ENCODE measurements around the gene S100A16.
"Not testable (repeated sequence)": the region's sequence is repeated elsewhere in the genome, so short reads cannot be mapped to it uniquely, and the experiment has no call there.

S100A16 gene

GRCh38 chr1:153563483-153563901 is 49.4 kb downstream of the S100A16 start:
- no peak for DNase-seq (ENCODE audit: low read depth, low spot score)

GRCh38 chr1:153562021-153562420 is 50.9 kb downstream of the S100A16 start:
- not testable (repeated sequence) for DNase-seq (ENCODE audit: low read depth, low spot score)

- DNase-seq (ENCODE audit: low read depth, low spot score): no peak
These were observed 51.4 kb downstream of the S100A16 start for GRCh38 chr1:153561466-153561985.

DNA sequence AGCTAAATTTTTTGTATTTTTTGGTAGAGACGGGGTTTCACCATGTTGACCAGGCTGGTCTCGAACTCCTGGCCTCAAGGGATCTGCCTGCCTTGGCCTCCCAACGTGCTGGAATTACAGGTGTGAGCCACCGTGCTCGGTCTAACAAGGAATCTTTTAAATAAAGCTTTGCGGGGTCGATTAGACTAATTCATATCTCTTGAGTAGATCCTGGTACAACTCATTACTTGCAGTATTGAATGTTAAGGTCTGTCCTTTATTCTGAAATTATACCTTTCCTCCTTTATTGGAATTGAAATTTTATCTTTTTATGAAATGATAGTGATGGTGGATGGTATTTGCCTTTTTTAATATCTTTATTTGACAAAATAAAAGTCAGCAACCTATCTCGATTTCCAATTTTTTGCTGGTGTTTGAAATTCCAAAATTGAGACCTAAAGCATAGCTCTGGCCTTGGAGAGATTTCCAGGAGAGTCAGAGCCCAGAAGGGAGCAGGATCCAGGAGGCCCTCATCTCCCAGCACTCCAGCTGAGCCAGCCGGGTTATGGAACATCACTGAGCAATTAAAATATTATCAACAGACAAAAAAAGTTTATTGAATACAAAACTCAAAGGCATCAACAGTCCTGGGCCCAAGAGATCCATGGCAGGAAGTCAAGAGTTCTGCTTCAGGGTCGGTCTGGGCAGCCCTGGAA is 52.0 kb downstream of the S100A16 start:
- no peak for DNase-seq (ENCODE audit: low read depth, low spot score)

DNA sequence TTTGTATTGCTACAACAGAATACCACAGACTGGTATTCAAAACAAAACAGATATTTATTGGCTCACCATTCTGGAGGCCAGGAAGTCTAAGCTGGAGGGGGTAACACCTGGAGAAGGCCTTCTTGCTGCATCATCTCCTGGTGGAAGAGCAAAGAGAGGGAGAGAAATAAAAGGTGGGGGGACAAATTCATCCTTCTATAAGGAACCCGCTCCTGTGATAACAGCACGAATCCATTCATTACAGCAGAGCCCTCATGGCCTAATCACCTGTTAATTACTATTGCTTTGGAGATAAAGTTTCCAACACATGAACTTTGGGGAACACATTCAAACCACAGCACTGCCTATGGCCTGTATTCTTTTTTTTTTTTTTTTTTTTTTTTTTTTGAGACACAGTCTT is 52.7 kb downstream of the S100A16 start:
- no peak for DNase-seq (ENCODE audit: low read depth, low spot score)

DNA sequence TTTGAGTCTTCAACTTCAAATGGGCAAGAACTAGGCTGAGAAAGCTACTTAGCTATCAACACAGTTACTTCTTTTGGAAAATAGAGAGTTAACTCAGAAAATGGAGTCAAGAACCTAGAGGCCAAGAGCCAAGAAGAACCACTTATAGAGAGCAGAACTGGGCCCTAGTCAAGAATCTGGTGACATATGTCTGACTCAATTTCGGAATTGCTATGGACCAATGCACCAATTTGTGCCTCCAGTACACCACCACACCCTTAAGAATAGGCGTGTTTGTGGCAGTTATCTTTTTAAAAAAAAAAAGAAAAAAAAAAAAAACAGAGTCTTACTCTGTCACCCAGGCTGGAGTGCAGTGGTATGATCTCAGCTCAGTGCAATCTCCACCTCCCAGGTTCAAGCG is 55.1 kb downstream of the S100A16 start:
- no peak for DNase-seq (ENCODE audit: low read depth, low spot score)
